NCI-H2107 treated with DMSO at 0.1 percent for 48 hours (cell line): ENCODE measurements around the gene KAT2B.
A peak's percentile ranks its signal among the peaks of the same experiment; 100 is the strongest.

Experiments
- DNase-seq: peaks from one replicate; lab custom pipeline; 2025; ENCODE audit not compliant: unreplicated experiment; lab: John Stamatoyannopoulos, UW

The KAT2B gene

GRCh38 chr3:20064796-20065564 is 24.7 kb downstream of the KAT2B start:
- peak; percentile 45 for DNase-seq

- DNase-seq: no peak
Measured at GRCh38 chr3:20066079-20066478, 25.8 kb downstream of the KAT2B start.

GRCh38 chr3:20066850-20067617 is 26.8 kb downstream of the KAT2B start:
- no peak for DNase-seq

- DNase-seq: no peak
Measured at GRCh38 chr3:20068512-20069177, 28.4 kb downstream of the KAT2B start.

GRCh38 chr3:20069178-20069532 is 28.9 kb downstream of the KAT2B start:
- no peak for DNase-seq

GRCh38 chr3:20071175-20071574 is 30.9 kb downstream of the KAT2B start:
- no peak for DNase-seq

- no peak for DNase-seq
Measured at GRCh38 chr3:20072422-20072821, 32.2 kb downstream of the KAT2B start.

- no peak for DNase-seq
Measured at GRCh38 chr3:20073068-20073467, 32.8 kb downstream of the KAT2B start.

GRCh38 chr3:20073683-20074082 is 33.4 kb downstream of the KAT2B start:
- DNase-seq: no peak

GRCh38 chr3:20074226-20075063 is 34.2 kb downstream of the KAT2B start:
- DNase-seq: no peak

- DNase-seq: no peak
Measured at GRCh38 chr3:20075197-20075596, 35.0 kb downstream of the KAT2B start.

- no peak for DNase-seq
Measured at GRCh38 chr3:20076296-20076997, 36.2 kb downstream of the KAT2B start.

- DNase-seq: no peak
Measured at GRCh38 chr3:20077068-20077467, 36.8 kb downstream of the KAT2B start.

GRCh38 chr3:20078194-20078714 is 38.0 kb downstream of the KAT2B start:
- DNase-seq: no peak

- DNase-seq: no peak
Measured at GRCh38 chr3:20079621-20080020, 39.4 kb downstream of the KAT2B start.

- no peak for DNase-seq
Measured at GRCh38 chr3:20080956-20081554, 40.8 kb downstream of the KAT2B start.

GRCh38 chr3:20083253-20083652 is 43.0 kb downstream of the KAT2B start:
- DNase-seq: no peak

GRCh38 chr3:20083953-20084352 is 43.7 kb downstream of the KAT2B start:
- no peak for DNase-seq

- DNase-seq: no peak
Measured at GRCh38 chr3:20091331-20092047, 51.2 kb downstream of the KAT2B start.
